Umbilical cord (tissue), 2 donors: ENCODE results near the gene TBC1D3B. TPM values are rescaled to one million over a fixed set of nuclear protein-coding genes. Genes with fewer than 3 reads are reported as not detected.
A peak's percentile ranks its signal among the peaks of the same experiment; 100 is the strongest.
"Not testable (repeated sequence)": the region's sequence is repeated elsewhere in the genome, so short reads cannot be mapped to it uniquely, and the experiment has no call there.

Experiments used
- DNase-seq: peaks from one replicate; pipeline ENCODE4 v3.0.0-alpha.2; 2015; ENCODE audit warnings: low spot score
- total RNA-seq: library from RNA; depleted of rRNA; stranded (reverse); fragments of >200 nt; gene quantifications from one replicate; pipeline ENCODE4 v1.2.3, GENCODE V29; 2014; ENCODE audit warnings: low replicate concordance; ENCODE audit not compliant: insufficient read depth

The TBC1D3B gene
- total RNA-seq, 1 donor from 2014 or later, result 2.9 TPM

DNA sequence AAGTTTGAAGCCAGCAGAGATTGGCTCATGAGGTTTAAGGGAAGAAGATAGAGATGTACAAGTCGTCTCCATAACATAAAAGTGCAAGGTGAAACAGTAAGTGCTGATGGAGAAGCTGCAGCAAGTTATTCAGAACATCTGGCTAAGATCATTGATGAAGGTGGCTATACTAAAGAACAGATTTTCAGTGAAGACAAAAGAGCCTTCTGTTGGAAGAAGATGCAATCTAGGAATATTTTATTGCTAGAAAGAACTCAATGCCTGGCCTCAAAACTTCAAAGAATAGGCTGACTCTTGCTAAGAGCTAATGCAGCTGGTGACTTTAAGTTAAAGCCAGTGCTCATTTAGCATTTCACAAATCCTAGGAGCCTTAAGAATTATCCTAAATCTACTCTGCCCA is 46.8 kb downstream of the TBC1D3B start:
- DNase-seq, result peak; percentile 68

DNA sequence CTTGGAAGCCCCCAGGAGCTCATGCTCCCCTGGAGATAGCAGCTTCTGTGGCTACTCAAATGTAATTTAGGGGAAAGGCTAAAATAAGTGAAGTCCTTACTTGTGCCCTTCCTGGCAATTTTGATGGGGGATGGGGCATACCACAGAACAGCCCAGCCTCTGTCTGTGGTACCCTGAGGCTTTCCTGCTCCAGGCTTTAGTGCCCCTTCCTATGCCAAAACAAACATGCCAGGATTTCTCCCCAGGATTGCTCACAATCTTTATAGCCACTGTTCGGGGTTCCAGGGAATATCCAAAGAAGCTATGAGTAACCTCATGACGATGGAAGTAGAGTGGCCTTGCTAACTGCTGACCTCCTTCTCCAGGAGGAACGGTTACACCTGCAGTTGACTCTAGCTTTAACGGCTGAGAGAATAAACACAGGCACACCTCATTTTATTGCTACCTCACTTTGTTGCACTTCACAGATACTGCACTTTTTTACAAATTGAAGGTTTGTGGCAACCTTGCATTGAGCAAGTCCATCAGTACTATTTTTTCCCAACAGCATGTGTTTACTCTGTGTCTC is 47.9 kb downstream of the TBC1D3B start:
- no peak for DNase-seq

DNA sequence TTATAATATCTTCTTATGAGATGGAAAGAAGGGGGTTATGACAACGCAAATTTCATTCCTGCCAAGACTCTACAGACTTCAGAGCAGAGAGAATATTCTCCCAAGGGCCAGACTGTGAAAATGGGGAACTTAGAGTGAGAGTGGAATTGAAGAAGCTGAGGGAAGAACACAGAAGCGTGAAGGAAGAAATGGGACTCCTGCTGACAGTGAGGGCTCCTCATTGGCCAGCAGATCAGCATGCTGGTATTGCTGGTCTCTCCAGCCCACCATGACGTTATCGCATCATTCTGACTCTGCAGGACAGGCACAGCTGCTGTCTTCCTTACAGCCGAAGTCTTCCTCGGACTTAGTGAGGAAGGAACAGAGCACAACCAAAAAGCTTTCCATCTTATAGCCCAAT is 48.5 kb downstream of the TBC1D3B start:
- no peak for DNase-seq

DNA sequence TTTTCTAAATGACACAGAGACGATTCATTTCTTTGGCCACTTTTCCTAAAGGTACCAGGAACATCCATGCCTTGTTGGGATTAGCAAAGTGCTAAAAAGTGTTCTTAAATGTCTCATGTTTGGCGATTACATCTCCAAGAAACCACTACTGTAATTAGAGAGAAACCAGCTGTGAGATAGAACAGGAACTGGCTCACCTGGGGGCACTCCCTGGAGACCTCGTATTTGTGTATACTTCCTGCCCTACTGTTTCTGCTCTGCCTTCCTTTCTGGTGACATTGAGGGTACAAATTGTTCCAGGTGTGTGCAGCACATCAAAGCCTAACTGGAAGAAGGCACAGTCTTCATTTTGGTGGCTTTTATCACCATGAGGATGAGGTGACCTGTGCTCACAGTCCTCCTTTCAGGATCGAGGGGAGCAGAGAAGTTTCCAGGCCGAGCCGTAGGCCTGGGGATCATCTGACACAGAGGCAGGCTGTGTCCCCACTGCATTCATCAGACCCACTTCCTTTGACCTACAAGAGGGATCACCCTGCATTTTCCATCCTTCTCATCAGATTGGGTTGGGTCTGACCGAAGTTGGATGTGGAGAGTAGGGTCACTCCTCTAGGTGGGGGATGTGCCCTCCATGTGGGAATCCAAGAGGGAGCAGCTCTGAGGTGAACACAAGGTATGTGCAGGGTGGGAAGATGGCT is 49.1 kb downstream of the TBC1D3B start:
- DNase-seq, result no peak

DNA sequence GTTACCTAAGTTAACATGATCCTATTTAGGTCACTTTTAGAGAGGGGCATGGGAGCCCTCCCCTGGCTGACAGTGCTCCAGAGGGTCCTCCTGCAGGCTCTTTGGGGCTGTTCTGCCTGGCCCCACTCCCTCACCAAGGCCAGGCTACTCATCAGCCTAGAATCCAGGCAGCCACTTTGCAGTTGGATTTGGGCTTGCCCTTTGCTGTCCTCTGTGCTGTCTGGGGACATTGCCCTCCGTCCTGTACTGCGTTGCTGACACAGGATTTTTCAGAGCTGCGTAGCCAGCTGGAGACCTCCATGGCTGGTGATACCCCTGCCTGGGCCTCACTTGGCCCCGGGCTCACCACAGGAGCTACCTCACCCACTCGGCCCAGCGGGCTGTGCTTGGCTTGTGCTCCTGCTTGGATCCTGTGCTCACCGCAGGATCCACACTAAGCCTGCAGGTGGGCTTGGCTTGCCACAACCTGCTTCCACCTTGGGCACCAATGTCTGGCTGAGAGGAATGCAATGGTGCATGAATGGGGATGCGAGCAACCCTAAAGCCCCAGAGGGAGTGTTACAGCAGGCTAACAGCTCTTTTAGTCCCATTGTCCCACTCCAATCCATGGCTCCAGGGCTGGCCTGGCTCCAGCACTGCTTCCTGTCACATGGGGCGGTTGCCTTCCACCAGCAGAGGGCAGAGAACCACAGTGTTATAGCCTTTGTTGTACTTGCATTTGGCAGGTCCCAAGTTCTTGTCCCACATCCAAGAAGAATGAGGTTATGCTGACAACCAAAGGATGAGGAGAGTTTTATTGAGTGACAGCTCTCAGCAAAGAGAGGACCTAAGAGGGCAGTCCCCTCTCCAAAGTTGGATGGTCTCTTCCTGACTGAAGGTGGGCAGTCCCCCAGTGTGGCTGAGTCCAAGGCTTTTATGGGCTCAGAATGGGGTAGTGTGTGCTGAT is 51.3 kb downstream of the TBC1D3B start:
- DNase-seq, result no peak

DNA sequence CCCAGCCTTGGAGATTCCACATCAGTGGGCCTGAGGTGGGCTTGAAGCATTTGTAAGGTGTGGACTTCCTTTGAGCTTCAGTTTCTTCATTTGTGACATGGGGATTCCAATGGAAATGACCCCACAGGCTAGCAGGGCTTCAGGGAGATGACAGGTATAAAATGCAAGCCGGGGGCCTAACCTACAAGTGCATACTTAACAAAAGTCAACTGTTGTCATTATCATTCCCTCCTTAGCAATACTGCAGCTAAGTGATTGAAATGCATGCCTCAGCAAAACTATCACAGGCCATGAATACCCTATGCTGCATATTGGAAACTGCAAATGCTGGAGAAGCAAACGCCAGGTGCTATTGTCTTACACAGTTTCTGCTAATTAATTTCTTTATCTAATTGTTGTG is 53.0 kb downstream of the TBC1D3B start:
- no peak for DNase-seq

DNA sequence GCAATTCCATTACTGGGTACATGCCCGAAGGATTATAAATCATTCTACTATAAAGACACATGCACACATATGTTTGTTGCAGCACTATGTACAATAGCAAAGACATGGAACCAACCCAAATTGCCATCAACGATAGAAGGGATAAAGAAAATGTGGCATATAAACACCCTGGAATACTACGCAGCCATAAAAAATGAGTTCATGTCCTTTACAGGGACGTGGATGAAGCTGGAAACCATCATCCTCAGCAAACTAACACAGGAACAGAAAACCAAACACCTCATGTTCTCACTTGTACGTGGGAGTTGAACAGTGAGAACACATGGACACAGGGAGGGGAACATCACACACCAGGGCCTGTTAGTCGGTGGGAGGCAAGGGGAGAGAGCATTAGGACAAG is 55.3 kb downstream of the TBC1D3B start:
- DNase-seq, result not testable (repeated sequence)

DNA sequence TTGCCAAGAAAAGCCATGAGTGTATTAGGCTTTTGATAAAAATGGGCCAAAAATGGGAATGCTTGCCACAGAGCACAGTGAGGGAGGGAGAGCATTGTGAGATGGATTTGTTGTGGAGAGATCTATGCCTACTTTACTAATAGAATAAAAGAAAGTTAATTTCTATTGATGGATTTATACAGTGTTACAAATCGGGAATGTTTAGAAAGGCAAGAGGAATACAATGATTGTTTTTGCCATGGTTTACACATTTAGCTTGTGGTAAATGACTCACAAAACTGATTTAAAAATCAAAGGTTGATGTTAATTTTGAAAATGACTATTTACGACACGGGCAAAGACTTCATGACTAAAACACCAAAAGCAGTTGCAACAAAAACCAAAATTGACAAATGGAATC is 56.2 kb downstream of the TBC1D3B start:
- no peak for DNase-seq

DNA sequence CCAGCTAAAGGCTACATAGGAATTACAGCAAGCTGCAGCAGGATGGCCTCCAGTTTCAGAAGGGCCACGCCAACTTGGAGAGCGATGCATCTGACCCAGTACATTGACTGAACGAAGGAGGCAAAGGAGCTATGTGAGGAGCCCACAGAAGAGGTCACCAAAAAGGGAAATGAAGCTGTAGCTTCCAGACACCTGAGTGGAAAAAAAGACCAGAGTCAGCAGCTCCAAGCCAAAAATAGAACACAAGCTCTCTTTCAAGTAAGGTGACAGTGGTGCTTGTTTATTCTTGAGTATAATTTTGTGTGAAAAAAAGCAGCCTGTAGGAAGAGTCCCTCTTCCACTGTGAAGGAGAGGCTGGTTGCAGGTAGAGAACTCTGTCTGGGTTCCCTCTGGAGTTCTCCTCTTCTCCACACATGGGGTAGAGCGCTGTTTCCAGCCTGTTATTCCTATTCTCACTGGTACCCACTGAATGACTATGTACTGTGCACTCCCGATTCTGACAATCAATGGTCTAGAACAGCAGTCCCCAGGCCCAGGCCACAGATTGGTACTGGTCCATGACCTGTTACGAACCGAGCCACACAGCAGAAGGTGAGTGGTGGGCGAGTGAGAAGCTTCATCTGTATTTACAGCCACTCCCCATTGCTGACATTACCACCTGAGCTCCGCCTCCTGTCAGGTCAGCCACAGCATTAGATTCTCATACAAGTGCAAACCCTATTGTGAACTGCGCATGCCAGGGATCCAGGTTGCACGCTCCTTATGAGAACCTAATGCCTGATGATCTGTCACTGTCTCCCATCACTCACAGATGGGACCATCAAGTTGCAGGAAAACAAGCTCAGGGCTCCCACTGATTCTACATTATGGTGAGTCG is 57.7 kb downstream of the TBC1D3B start:
- DNase-seq, result no peak

DNA sequence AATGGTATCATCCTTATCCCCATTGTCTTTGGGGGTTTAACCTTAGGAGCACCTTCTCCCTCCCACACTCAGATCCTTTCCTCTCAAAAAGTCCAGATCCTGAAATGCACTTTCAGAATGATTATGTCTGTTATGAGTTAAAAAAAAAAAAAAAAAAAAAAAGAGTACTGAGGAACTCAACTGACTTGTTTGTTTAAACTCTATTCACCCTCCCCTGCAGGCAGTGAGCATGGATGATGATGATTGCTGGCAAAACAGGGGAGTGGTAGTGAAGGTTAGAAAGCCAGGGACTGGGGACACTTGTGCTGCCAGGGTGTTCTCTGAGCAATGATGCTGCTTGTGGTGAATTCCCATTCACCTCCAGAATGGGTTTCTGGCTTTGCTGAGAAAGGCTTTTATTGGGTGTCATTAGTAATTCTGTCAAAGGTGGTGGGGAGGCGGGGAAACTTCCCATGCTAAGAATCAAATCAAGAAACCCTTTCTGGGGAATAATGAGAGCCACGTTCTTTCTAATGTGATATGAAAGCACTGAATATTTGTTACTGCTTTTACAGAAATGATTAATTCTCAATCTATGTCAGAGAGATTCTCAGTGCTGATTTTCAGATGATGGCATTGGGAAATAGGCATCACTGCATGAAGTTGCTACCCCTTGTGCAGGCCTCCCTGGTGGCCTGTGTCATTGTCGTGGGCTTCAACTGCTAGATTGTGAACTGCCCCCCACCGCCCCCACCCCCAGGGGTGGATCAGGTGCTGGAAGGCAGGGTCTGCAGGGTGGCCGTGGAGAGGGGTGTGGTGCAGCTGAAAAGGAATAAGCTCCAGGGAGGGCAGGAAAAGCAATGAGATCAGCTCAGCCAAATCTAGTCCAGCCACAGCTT is 58.7 kb downstream of the TBC1D3B start:
- no peak for DNase-seq

Other genes starting within 250 kb of the TBC1D3B start
- not detected for gene RDM1, start 245.9 kb downstream of the TBC1D3B start, total RNA-seq
- gene LYZL6, start 232.9 kb downstream of the TBC1D3B start, total RNA-seq, result not detected
- not detected for gene CCL16, start 195.1 kb downstream of the TBC1D3B start, total RNA-seq
- gene CCL14, start 189.9 kb downstream of the TBC1D3B start, total RNA-seq, result 4.1 TPM
- gene CCL15, start 175.1 kb downstream of the TBC1D3B start, total RNA-seq, result not detected
- gene CCL23, start 158.7 kb downstream of the TBC1D3B start, total RNA-seq, result not detected
- not detected for gene CCL18, start 112.4 kb downstream of the TBC1D3B start, total RNA-seq
- 52.0 TPM for gene CCL3, start 86.5 kb downstream of the TBC1D3B start, total RNA-seq
- 22.1 TPM for gene CCL4, start 72.8 kb downstream of the TBC1D3B start, total RNA-seq
- 37.8 TPM for gene CCL3L1, start 20.1 kb upstream of the TBC1D3B start, total RNA-seq
- gene CCL4L2, start 34.4 kb upstream of the TBC1D3B start, total RNA-seq, result 59.9 TPM
- gene TBC1D3I, start 87.9 kb upstream of the TBC1D3B start, total RNA-seq, result 5.8 TPM
- 1.4 TPM for gene TBC1D3G, start 147.2 kb upstream of the TBC1D3B start, total RNA-seq
- gene TBC1D3H, start 211.8 kb upstream of the TBC1D3B start, total RNA-seq, result 1.4 TPM